Neural crest cell (in vitro differentiated cells): ENCODE data around the gene IP6K3. TPM values are rescaled to one million over a fixed set of nuclear protein-coding genes. Genes with fewer than 3 reads are reported as not detected.
A peak's percentile ranks its signal among the peaks of the same experiment; 100 is the strongest.

Experiments used
- DNase-seq: peaks from one replicate; pipeline ENCODE4 v3.0.0; 2021; ENCODE audit warnings: low read depth, mixed read lengths, low spot score
- H3K27ac Mint-ChIP-seq: one replicate; pipeline ENCODE4 v1.8.0; 2021; ENCODE audit warnings: mild to moderate bottlenecking, mixed read lengths; ENCODE audit not compliant: unreplicated experiment
- H3K27me3 Mint-ChIP-seq: 2 replicates; pipeline ENCODE4 v1.8.0; 2021; ENCODE audit warnings: low read depth, mild to moderate bottlenecking, mixed read lengths
- H3K36me3 Mint-ChIP-seq: 2 replicates; pipeline ENCODE4 v1.8.0; 2021; ENCODE audit warnings: low read depth, mild to moderate bottlenecking, mixed read lengths
- H3K4me1 Mint-ChIP-seq: 2 replicates; pipeline ENCODE4 v1.8.0; 2021; ENCODE audit warnings: mixed read lengths
- H3K4me3 Mint-ChIP-seq: one replicate; pipeline ENCODE4 v1.8.0; 2021; ENCODE audit warnings: mild to moderate bottlenecking, mixed read lengths
- H3K9me3 Mint-ChIP-seq: 2 replicates; pipeline ENCODE4 v1.8.0; 2021; ENCODE audit warnings: mixed read lengths
- CTCF ChIP-seq: fragments of 200-600 bp; sonication (generic); conservative IDR thresholded peaks from 2 replicates; pipeline ENCODE4 v1.5.0; 2021; ENCODE audit warnings: antibody characterized with exemption, mild to moderate bottlenecking
- total RNA-seq: library from RNA; stranded (reverse); gene quantifications from 2 replicates; pipeline ENCODE4 v1.2.1, GENCODE V29; 2021

Gene IP6K3
- total RNA-seq, 1 donor from 2014 or later = 0.72 TPM

- DNase-seq = no peak
- Mint-ChIP-seq H3K27ac (no peak overlapping the region), H3K27me3 (peaks cover 6% of the 10 kb centered on the region), H3K4me3 (no peak overlapping the region), H3K36me3 (no peaks in the 10 kb centered on the region), H3K4me1 (no peaks in the 10 kb centered on the region), H3K9me3 (no peaks in the 10 kb centered on the region)
- no peak for TF ChIP-seq CTCF
Observed at GRCh38 chr6:33718713-33719112, 28.0 kb downstream of the IP6K3 start.

GRCh38 chr6:33717934-33718455 is 28.7 kb downstream of the IP6K3 start:
- no peaks in the 10 kb centered on the region for H3K36me3 Mint-ChIP-seq
- H3K9me3 Mint-ChIP-seq = no peaks in the 10 kb centered on the region
- no peak overlapping the region for H3K4me3 Mint-ChIP-seq
- TF ChIP-seq CTCF = no peak
- peaks cover 3% of the 10 kb centered on the region for H3K27me3 Mint-ChIP-seq
- no peaks in the 10 kb centered on the region for H3K4me1 Mint-ChIP-seq
- no peak overlapping the region for H3K27ac Mint-ChIP-seq
- no peak for DNase-seq

- DNase-seq = no peak
- no peak overlapping the region for H3K27ac Mint-ChIP-seq
- H3K4me3 Mint-ChIP-seq = no peak overlapping the region
- no peaks in the 10 kb centered on the region for H3K9me3 Mint-ChIP-seq
- peaks cover 1% of the 10 kb centered on the region for H3K4me1 Mint-ChIP-seq
- peaks cover 3% of the 10 kb centered on the region for H3K27me3 Mint-ChIP-seq
- TF ChIP-seq CTCF = no peak
- H3K36me3 Mint-ChIP-seq = no peaks in the 10 kb centered on the region
Observed at GRCh38 chr6:33716890-33717632, 29.6 kb downstream of the IP6K3 start.

GRCh38 chr6:33716379-33716778 is 30.3 kb downstream of the IP6K3 start:
- H3K4me1 Mint-ChIP-seq = peaks cover 8% of the 10 kb centered on the region

GRCh38 chr6:33714385-33715040 is 32.2 kb downstream of the IP6K3 start:
- Mint-ChIP-seq H3K4me3 (no peak overlapping the region), H3K9me3 (peaks cover 4% of the 10 kb centered on the region), H3K27me3 (peaks cover 6% of the 10 kb centered on the region), H3K4me1 (peaks cover 23% of the 10 kb centered on the region), H3K27ac (no peak overlapping the region), H3K36me3 (peaks cover 12% of the 10 kb centered on the region)
- TF ChIP-seq CTCF = no peak
- no peak for DNase-seq

More at GRCh38 chr6:33716379-33716778, 30.3 kb downstream of the IP6K3 start:
- peaks cover 3% of the 10 kb centered on the region for H3K9me3 Mint-ChIP-seq
- peaks cover 6% of the 10 kb centered on the region for H3K27me3 Mint-ChIP-seq
- no peak for DNase-seq
- peak overlapping the region; percentile 34 for H3K4me3 Mint-ChIP-seq
- H3K36me3 Mint-ChIP-seq = peaks cover 2% of the 10 kb centered on the region
- H3K27ac Mint-ChIP-seq = no peak overlapping the region
- TF ChIP-seq CTCF = no peak
